HCT116 (cell line): ENCODE results near the gene PWWP2B. TPM values are rescaled to one million over a fixed set of nuclear protein-coding genes. Genes with fewer than 3 reads are reported as not detected.

Experiments used
- ATAC-seq: fragments of 200-7000 bp; cut with Tn5 transposase; 2 replicates; pipeline ENCODE4 v1.9.1; 2020; ENCODE audit warnings: mild to moderate bottlenecking, moderate library complexity
- BruUV-seq: library from RNA; stranded (reverse); fragments of 400-500 nt; replicated peaks from 2 replicates; lab custom pipeline; 2021; lab: Mats Ljungman, UMichigan
- CTCF ChIA-PET: fragments of 300-600 bp; sonication (Branson Sonifier 250); formaldehyde crosslinking; loops from one replicate; lab custom pipeline; 2021; ENCODE audit warnings: antibody characterized with exemption; lab: Charles Lee
- POLR2A ChIA-PET: fragments of 300-600, 350-600 bp; sonication (Branson Sonifier 250); formaldehyde crosslinking; loops from one replicate; lab custom pipeline; 2021; ENCODE audit warnings: antibody characterized with exemption; lab: Charles Lee
- RAD21 ChIA-PET, 2 experiments: fragments of 300-600 bp; sonication (Branson Sonifier 250); formaldehyde crosslinking; loops; one replicate each; lab custom pipeline; 2023; ENCODE audit warnings: low total read pairs in 2 of 2; ENCODE audit not compliant: uncharacterized antibody in 2 of 2, unreplicated experiment in 2 of 2, low non-redundant PET in 1 of 2; lab: Charles Lee
- DNase-seq: peaks from one replicate; pipeline ENCODE4 v3.0.0-alpha.2; 2010; ENCODE audit warnings: low read depth, low spot score
- H2AFZ ChIP-seq: fragments of 200-600 bp; shearing (Covaris generic), sonication (generic); 2 replicates; pipeline ENCODE4 v1.6.1; 2017; ENCODE audit warnings: low read depth, mixed run types, mixed read lengths, antibody characterized with exemption, low read length; ENCODE audit not compliant: poor library complexity, severe bottlenecking
- H3K27ac ChIP-seq: 2 replicates; pipeline ENCODE4 v1.5.1; 2012; ENCODE audit warnings: low read depth, low read length
- H3K27me3 ChIP-seq: fragments of 200-600 bp; sonication (generic); 2 replicates; pipeline ENCODE4 v1.6.1; 2016; ENCODE audit warnings: mixed run types, low read length, mixed read lengths; ENCODE audit not compliant: insufficient read depth
- H3K36me3 ChIP-seq, 2 experiments: fragments of 200-500 bp in 1 of 2; fragments of 200-600 bp in 1 of 2; sonication (Bioruptor generic) in 1 of 2; sonication (generic) in 1 of 2; 2 replicates each; pipeline versions ENCODE4 v1.5.1 to v1.6.1; 2014 to 2016; ENCODE audit warnings: low read length in 2 of 2, inconsistent platforms in 1 of 2, mixed read lengths in 1 of 2, mixed run types in 1 of 2; ENCODE audit not compliant: insufficient read depth in 2 of 2, control insufficient read depth in 1 of 2
- H3K4me1 ChIP-seq, 2 experiments: fragments of 200-600 bp in 1 of 2; sonication (generic) in 1 of 2; 2 replicates each; pipeline versions ENCODE4 v1.5.1 to v1.6.1; 2012 to 2017; ENCODE audit warnings: low read length in 2 of 2, inconsistent platforms in 1 of 2, mild to moderate bottlenecking in 1 of 2, mixed read lengths in 1 of 2, mixed run types in 1 of 2, moderate library complexity in 1 of 2; ENCODE audit not compliant: insufficient read depth in 2 of 2, control insufficient read depth in 1 of 2
- H3K4me2 ChIP-seq: fragments of 200-600 bp; sonication (generic); 2 replicates; pipeline ENCODE4 v1.6.1; 2017; ENCODE audit warnings: mixed run types, low read length, mixed read lengths
- H3K4me3 ChIP-seq, 2 experiments: fragments of 200-600 bp in 1 of 2; sonication (generic) in 1 of 2; replicated peaks in 1 of 2; 2 replicates each; pipeline ENCODE4 v1.5.1; 2011 to 2016; ENCODE audit warnings: low read length in 2 of 2, control low read depth in 1 of 2, low read depth in 1 of 2, mild to moderate bottlenecking in 1 of 2, mixed read lengths in 1 of 2, mixed run types in 1 of 2
- H3K79me2 ChIP-seq: fragments of 200-600 bp; sonication (generic); 2 replicates; pipeline ENCODE4 v1.6.1; 2017; ENCODE audit warnings: mild to moderate bottlenecking, mixed run types, low read length, moderate library complexity, mixed read lengths; ENCODE audit not compliant: insufficient read depth
- H3K9ac ChIP-seq: fragments of 200-600 bp; sonication (generic); 2 replicates; pipeline ENCODE4 v1.6.1; 2016; ENCODE audit warnings: low read length, mixed read lengths
- H3K9me2 ChIP-seq: fragments of 200-600 bp; sonication (generic), shearing (Covaris generic); 2 replicates; pipeline ENCODE4 v1.6.1; 2017; ENCODE audit warnings: mixed run types, mild to moderate bottlenecking, moderate library complexity; ENCODE audit not compliant: insufficient read depth
- H3K9me3 ChIP-seq, 2 experiments: fragments of 200-500 bp in 1 of 2; fragments of 200-600 bp in 1 of 2; sonication (Bioruptor generic) in 1 of 2; sonication (generic) in 1 of 2; 2 replicates each; pipeline ENCODE4 v1.6.1; 2014 to 2017; ENCODE audit warnings: low read length in 2 of 2, mixed read lengths in 2 of 2, inconsistent platforms in 1 of 2, low read depth in 1 of 2, mild to moderate bottlenecking in 1 of 2, mixed run types in 1 of 2, moderate library complexity in 1 of 2; ENCODE audit not compliant: control insufficient read depth in 1 of 2, insufficient read depth in 1 of 2
- H4K20me1 ChIP-seq: fragments of 200-600 bp; sonication (generic), shearing (Covaris generic); 2 replicates; pipeline ENCODE4 v1.6.1; 2017; ENCODE audit warnings: mixed run types, mild to moderate bottlenecking, moderate library complexity; ENCODE audit not compliant: insufficient read depth
- CBX3 ChIP-seq: IDR thresholded peaks from 2 replicates; pipeline ENCODE4 v1.6.1; 2012; ENCODE audit warnings: low read depth
- CEBPB ChIP-seq: IDR thresholded peaks from 2 replicates; pipeline ENCODE4 v1.6.1; 2012; ENCODE audit warnings: low read depth
- CTCF ChIP-seq, 3 experiments: fragments of 200-600 bp in 1 of 3; sonication (generic) in 1 of 3; IDR thresholded peaks in 2 of 3; conservative IDR thresholded peaks in 1 of 3; 2 replicates each; pipeline ENCODE4 v1.5.1; 2012 to 2017; ENCODE audit warnings: low read depth in 2 of 3, low read length in 2 of 3, antibody characterized with exemption in 1 of 3, borderline replicate concordance in 1 of 3, control low read depth in 1 of 3, mild to moderate bottlenecking in 1 of 3, mixed read lengths in 1 of 3, mixed run types in 1 of 3, moderate library complexity in 1 of 3; ENCODE audit not compliant: insufficient read depth in 1 of 3
- EGR1 ChIP-seq: IDR thresholded peaks from 2 replicates; pipeline ENCODE4 v1.6.1; 2012; ENCODE audit warnings: low read depth
- ELF1 ChIP-seq: IDR thresholded peaks from 2 replicates; pipeline ENCODE4 v1.6.1; 2012; ENCODE audit warnings: low read depth, borderline replicate concordance
- EZH2 ChIP-seq: fragments of 200-600 bp; sonication (generic); IDR thresholded peaks from 2 replicates; pipeline ENCODE4 v1.6.1; 2017; ENCODE audit warnings: antibody characterized with exemption, mixed run types
- EZH2phosphoT487 ChIP-seq: fragments of 200-600 bp; IDR thresholded peaks from 2 replicates; pipeline ENCODE4 v1.6.1; 2018; ENCODE audit warnings: antibody characterized with exemption, borderline replicate concordance
- JUND ChIP-seq: IDR thresholded peaks from 2 replicates; pipeline ENCODE4 v1.6.1; 2012
- POLR2A ChIP-seq: IDR thresholded peaks from 2 replicates; pipeline ENCODE4 v1.7.0; 2011; ENCODE audit warnings: borderline replicate concordance; ENCODE audit not compliant: insufficient read depth, insufficient read length; ENCODE audit errors: extremely low read depth
- POLR2AphosphoS5 ChIP-seq: IDR thresholded peaks from 2 replicates; pipeline ENCODE4 v1.6.1; 2011; ENCODE audit warnings: mild to moderate bottlenecking, low read depth, low read length, moderate library complexity
- RAD21 ChIP-seq: IDR thresholded peaks from 2 replicates; pipeline ENCODE4 v1.6.1; 2012; ENCODE audit warnings: low read depth, mild to moderate bottlenecking
- REST ChIP-seq: IDR thresholded peaks from 2 replicates; pipeline ENCODE4 v1.6.1; 2012; ENCODE audit warnings: low read depth
- SIN3A ChIP-seq: IDR thresholded peaks from 2 replicates; pipeline ENCODE4 v1.6.1; 2012; ENCODE audit warnings: low read depth
- SP1 ChIP-seq: IDR thresholded peaks from 2 replicates; pipeline ENCODE4 v1.6.1; 2012; ENCODE audit warnings: low read depth
- SRF ChIP-seq: IDR thresholded peaks from 2 replicates; pipeline ENCODE4 v1.6.1; 2012; ENCODE audit warnings: low read depth
- TCF7L2 ChIP-seq: IDR thresholded peaks from 2 replicates; pipeline ENCODE4 v1.7.0; 2011; ENCODE audit warnings: borderline replicate concordance, inconsistent platforms; ENCODE audit not compliant: insufficient read depth, insufficient read length; ENCODE audit errors: extremely low read depth
- ZBTB33 ChIP-seq: IDR thresholded peaks from 2 replicates; pipeline ENCODE4 v1.6.1; 2011; ENCODE audit warnings: mild to moderate bottlenecking, low read length, moderate library complexity; ENCODE audit not compliant: insufficient replicate concordance; ENCODE audit errors: extremely low read depth
- ZFX ChIP-seq: fragments of 450-650 bp; IDR thresholded peaks from 2 replicates; pipeline ENCODE4 v1.6.1; 2017
- ZNF274 ChIP-seq: fragments of 200-500 bp; sonication (Bioruptor generic); IDR thresholded peaks from 2 replicates; pipeline ENCODE4 v1.6.1; 2014; ENCODE audit warnings: mild to moderate bottlenecking, low read depth, low read length, inconsistent platforms
- intact Hi-C: fragments of 100-400 bp; cut with micrococcal nuclease; formaldehyde crosslinking; loops from 2 replicates; pipeline ENCODE4 v1.10.0; 2022
- total RNA-seq: library from RNA; stranded (reverse); gene quantifications from one replicate; pipeline ENCODE4 v1.2.1, GENCODE V29; 2021; ENCODE audit not compliant: unreplicated experiment

The PWWP2B gene
- total RNA-seq, 1 experiment from 2014 or later, result 13.9 TPM

GRCh38 chr10:132415255-132415654 is 18.3 kb downstream of the PWWP2B start:
- no peak overlapping the region for H2AFZ ChIP-seq
- no peaks in the 10 kb centered on the region for H4K20me1 ChIP-seq
- no peak overlapping the region for H3K4me3 ChIP-seq
- intact Hi-C loops, result no loop called here
- no peak overlapping the region for H3K4me2 ChIP-seq
- TF ChIP-seq SRF (no peak), TCF7L2 (no peak), ZNF274 (no peak), EGR1 (no peak), ZBTB33 (no peak), CTCF (IDR thresholded peaks at IDR 0.05 in 2 of 3, conservative IDR thresholded peaks at IDR 0.05 in 1 of 3; ENCODE audit: borderline replicate concordance in 1 of 3, insufficient read depth in 1 of 3, low read depth in 2 of 3, low read length in 2 of 3) (no peak), POLR2A (no peak), REST (no peak), ZFX (no peak), SP1 (no peak), JUND (no peak), EZH2phosphoT487 (no peak), EZH2 (no peak), CEBPB (no peak), CBX3 (no peak), RAD21 (no peak), SIN3A (no peak), ELF1 (no peak), POLR2AphosphoS5 (no peak)
- POLR2A ChIA-PET, result no interaction called here
- ATAC-seq (no peak), DNase-seq (no peak)
- RAD21 ChIA-PET, result no interaction called here
- H3K27ac ChIP-seq, result no peak overlapping the region
- no peaks in the 10 kb centered on the region for H3K27me3 ChIP-seq
- H3K9ac ChIP-seq, result no peak overlapping the region
- H3K36me3 ChIP-seq, result peaks cover 0 to 6% of the 10 kb centered on the region in 2 experiments; a peak in 1 of 4 replicates
- H3K9me3 ChIP-seq, result no peaks in the 10 kb centered on the region
- H3K4me1 ChIP-seq, result peaks cover 16 to 23% of the 10 kb centered on the region in 2 experiments
- no peaks in the 10 kb centered on the region for H3K9me2 ChIP-seq
- H3K79me2 ChIP-seq, result peaks cover 13% of the 10 kb centered on the region; the same call in 1 of the 2 replicates
- CTCF ChIA-PET, result no interaction called here
- no TSS peak for BruUV-seq
